Islet of Langerhans (tissue), 1 donor: ENCODE data around the gene DLX4.

ENCODE experiments used
- FAIRE-seq: peaks from one replicate; lab custom pipeline; 2011; peaks lifted over from hg19 to GRCh38; lab: Jason Lieb, UNC

The DLX4 gene

GRCh38 chr17:49987681-49988441 lies 18.9 kb downstream of the DLX4 start:
- no peak for FAIRE-seq

DNA sequence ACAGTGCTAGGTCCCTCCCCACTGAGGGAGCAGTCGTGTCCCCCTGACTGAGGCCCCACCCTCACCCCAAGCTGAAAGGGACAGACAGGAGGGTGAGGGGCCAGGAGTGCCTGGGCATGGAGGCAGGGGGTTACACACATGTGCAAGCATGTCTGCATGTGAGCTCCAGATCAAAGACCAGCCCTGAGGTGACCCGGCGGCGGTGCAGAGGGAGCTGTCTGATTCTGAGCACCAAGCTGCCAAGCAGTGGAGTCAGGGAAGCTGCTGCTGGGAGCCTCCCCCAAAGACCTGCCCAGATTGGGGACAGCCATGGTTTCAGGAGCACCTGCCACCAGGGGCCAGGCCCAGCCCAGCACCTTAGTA lies 20.5 kb downstream of the DLX4 start:
- no peak for FAIRE-seq

DNA sequence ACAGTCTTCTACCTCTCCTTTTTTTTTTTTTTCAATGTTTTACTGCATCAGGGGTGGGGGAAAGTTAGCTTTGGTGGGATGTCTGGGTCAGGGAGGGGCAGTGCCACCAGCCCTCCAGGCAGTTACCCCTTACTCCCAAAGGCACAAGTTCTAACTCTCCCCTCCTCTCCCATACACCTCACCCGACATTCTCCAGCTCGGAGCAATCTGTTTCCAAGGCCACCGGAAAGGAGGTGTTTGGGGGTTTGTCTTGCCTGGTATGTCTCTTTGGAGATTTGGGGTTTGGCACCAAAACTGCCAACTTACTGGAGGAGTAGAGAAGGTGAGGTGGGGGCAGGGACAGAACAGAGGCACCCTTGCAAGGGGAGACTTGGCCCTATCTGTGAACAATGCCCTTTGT lies 21.3 kb downstream of the DLX4 start:
- FAIRE-seq: no peak

- FAIRE-seq: no peak
Measured at GRCh38 chr17:49990921-49991320, 21.9 kb downstream of the DLX4 start.

DNA sequence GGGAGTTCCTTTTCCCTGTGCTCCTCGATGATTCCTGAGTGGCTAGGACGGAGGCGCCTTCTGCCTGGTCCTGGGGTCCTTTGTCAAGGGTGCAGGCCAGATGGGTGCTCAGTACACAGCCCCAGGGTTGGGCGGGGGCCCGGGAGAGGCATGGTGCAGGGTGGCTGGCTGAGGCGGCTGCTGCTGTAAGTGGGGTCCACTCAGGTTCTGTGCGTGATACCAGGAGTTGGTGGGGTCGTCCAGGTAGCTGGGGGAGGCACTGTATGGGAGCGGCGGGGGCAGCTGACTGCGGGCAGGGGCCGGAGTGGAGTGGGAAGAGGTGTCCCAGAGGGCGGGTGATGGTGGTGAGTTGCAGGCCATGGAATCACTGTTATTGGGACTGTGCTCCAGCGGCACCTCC lies 22.4 kb downstream of the DLX4 start:
- FAIRE-seq: no peak

DNA sequence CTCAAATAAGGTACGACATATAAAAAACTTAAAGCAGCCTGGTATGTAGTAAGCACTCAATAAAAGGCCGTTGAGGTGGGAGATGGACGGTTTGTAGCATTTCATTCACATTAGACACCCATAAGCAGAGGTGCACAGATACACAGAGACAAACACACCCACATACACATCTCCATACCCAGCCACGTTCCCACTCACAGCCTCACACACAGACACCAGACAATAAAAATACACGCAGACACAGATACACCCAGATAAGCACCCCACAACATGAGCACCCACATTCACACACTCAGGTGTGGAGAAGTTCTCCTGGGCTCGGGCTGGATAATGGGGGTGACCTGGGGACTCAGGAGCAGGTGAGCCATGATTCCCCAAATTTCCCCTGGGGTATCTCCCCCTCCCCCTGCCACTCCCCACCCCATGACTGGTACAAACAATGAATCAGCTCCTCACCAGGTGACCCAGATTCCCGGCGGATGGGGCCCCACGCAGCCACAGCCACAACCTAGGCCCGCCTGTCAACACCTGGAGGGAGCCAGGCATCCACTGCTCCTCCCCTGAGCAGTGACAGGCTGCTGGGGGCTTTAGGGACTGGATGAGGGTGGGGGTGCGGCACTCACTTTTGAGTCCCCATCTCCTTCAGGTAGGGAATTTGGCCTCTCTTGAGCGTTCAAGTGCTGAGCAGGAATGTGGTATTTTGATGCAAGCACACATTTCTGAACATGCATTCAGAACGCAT lies 23.4 kb downstream of the DLX4 start:
- FAIRE-seq: no peak

DNA sequence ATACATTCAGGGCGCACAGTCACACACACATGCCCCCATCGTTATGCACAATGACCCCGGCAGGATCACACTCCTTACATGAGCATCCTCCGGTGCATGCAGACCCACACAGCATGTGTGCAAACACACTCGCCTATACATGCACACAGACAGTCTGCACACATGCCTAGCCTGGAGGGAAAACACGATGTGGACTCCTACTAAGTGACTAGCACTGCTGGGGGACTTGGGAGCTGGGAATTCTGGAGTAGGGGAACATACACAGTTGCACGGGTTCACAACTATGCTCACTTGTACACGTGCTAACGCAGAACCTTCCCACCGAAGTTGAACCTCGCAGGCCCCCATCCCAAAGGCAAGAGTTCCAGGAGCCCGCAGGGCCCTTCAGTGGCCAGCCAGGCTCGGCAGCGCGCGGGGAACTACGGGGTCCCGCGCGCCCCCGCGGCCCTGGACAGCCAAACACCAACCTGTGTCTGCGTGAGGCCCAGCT lies 24.0 kb downstream of the DLX4 start:
- no peak for FAIRE-seq

GRCh38 chr17:49993423-49994060 lies 24.6 kb downstream of the DLX4 start:
- no peak for FAIRE-seq

GRCh38 chr17:49994085-49995054 lies 25.4 kb downstream of the DLX4 start:
- FAIRE-seq: no peak

DNA sequence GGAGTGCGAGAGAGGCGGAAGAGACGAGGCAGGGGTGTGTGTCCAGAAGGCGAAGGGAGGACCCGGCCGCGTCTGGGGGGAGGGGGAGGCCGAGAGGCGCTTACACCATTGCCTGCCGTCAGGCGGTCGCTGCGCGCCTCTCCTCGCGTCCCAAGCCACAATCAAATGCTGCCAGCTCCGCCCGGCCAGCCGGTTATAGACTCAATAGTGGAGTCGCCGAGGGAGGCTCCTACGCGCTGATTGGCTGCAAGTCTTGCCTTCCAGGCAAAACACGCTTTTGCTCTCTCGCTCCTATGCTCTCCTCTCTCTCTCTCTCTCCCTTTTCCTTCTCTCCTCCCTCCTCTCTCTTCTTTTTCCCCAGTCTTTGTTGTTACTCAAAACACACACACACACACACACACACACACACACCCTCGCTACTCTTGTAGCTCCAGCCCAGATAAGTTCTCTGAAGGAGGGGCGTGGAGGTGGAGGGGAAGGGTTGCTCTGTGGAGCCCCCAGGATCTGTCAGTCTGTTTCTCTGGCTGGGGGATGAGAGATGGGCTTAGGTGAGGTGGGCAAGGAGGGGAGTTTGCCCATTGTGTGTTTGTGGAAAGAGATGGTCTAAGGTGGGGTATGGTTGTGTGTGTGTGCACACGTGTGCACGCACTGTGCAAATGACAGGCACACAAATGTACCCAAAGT lies 26.2 kb downstream of the DLX4 start, which contains the start of gene DLX3:
DLX3 (minus strand) TSS at position 170 of the 684 bp plus-strand sequence. CDS start 226 bp downstream, outside the sequence.
- no peak for FAIRE-seq

GRCh38 chr17:49996121-49996494 lies 27.1 kb downstream of the DLX4 start:
- no peak for FAIRE-seq

GRCh38 chr17:49996495-49997300 lies 27.7 kb downstream of the DLX4 start:
- FAIRE-seq: no peak

- FAIRE-seq: no peak
Measured at GRCh38 chr17:49997301-49997650, 28.3 kb downstream of the DLX4 start.

GRCh38 chr17:49997773-49998703 lies 29.0 kb downstream of the DLX4 start:
- no peak for FAIRE-seq

DNA sequence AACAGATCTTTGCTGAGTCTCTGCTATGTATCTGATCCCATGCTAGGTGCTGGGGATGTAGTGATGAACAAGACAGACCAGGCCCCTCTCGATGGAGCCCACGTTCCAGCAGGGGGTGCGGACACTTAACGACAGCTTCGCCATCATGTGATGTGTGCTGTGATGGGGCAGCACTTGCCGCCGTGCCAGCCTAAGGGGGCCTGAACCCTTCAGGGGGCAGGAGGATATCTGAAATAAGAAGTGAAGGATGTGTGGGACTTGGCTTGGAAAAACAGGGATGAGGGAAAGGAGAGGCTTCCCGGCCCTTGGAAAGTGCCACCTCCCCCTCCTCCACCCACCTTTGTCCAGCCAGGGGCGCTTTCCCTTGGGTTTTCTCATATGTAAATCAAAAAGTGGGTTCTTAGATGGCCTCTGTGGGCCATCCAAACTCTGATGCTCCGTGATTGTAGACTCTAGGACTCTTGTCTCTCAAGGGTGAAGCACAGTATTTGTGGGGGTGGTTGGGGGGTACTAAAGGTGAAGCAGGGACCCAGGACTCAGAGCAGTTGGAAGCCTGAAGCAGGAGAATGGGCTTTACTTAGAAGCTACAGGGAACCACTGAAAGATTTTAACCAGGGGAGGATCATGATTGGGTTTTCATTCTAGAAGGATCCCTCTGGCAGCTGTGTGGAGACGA lies 30.0 kb downstream of the DLX4 start:
- no peak for FAIRE-seq

DNA sequence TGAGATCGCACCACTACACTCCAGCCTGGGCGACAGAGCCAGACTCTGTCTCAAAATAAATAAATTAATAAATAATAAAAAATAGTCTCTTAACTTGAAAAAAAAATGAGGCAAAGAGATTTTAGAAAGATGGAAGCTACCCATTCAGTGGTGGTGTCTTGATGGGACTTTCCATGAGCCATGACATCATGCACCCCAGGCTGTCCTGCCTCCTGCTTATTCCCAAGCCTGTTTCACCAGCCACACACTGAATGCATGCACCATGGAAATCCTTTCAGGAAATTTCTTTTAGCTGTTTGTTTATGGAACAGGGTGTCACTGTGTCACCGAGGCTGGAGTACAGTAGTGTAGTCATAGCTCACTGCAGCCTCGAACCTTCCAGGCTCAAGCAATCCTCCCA lies 34.9 kb downstream of the DLX4 start:
- FAIRE-seq: no peak

GRCh38 chr17:50009282-50009681 lies 40.3 kb downstream of the DLX4 start:
- no peak for FAIRE-seq

GRCh38 chr17:50013079-50013478 lies 44.1 kb downstream of the DLX4 start:
- no peak for FAIRE-seq
